HepG2 (cell line): ENCODE results near the gene TOMM40L. TPM values are rescaled to one million over a fixed set of nuclear protein-coding genes. Genes with fewer than 3 reads are reported as not detected.
A peak's percentile ranks its signal among the peaks of the same experiment; 100 is the strongest.

Experiments
- ATAC-seq: fragments of 200-7000 bp; cut with Tn5 transposase; 3 replicates; pipeline ENCODE4 v1.9.1; 2020; ENCODE audit warnings: mild to moderate bottlenecking, moderate library complexity
- BruUV-seq: library from RNA; stranded (reverse); fragments of 400-500 nt; replicated peaks from 2 replicates; lab custom pipeline; 2021; lab: Mats Ljungman, UMichigan
- CTCF ChIA-PET: fragments of 300-600 bp; formaldehyde crosslinking; extraction: SDS; loops from one replicate; lab custom pipeline; 2021; ENCODE audit warnings: low total read pairs, inconsistent platforms, low intra/inter-chr PET ratio; lab: Yijun Ruan, JAX
- POLR2A ChIA-PET: fragments of 350-600 bp; sonication (Branson Sonifier 250); formaldehyde crosslinking; loops from one replicate; lab custom pipeline; 2020; ENCODE audit warnings: antibody characterized with exemption, inconsistent platforms; lab: Yijun Ruan, JAX
- DNase-seq: peaks from one replicate; pipeline ENCODE4 v3.0.0-alpha.2; 2015; ENCODE audit warnings: low spot score
- FAIRE-seq: peaks from 3 replicates; lab custom pipeline; 2011; peaks lifted over from hg19 to GRCh38; lab: Jason Lieb, UNC
- H2AFZ ChIP-seq: one replicate; pipeline ENCODE4 v1.6.1; 2011; ENCODE audit warnings: low read length, inconsistent platforms
- H3K27ac ChIP-seq: fragments of 300-600 bp; 3 replicates; pipeline ENCODE4 v1.8.0; 2011; ENCODE audit warnings: mixed run types, mild to moderate bottlenecking, mixed read lengths, low read length, inconsistent platforms; ENCODE audit not compliant: insufficient read depth; ENCODE audit errors: extremely low read length
- H3K27me3 ChIP-seq, 2 experiments: fragments of 200-600 bp in 1 of 2; 2 replicates in 1 of 2; 3 replicates in 1 of 2; pipeline versions ENCODE4 v1.6.0 to v1.8.0; 2011; ENCODE audit warnings: low read length in 2 of 2, mild to moderate bottlenecking in 2 of 2, moderate library complexity in 2 of 2, inconsistent platforms in 1 of 2; ENCODE audit not compliant: insufficient read depth in 2 of 2, control insufficient read depth in 1 of 2
- H3K36me3 ChIP-seq, 2 experiments: fragments of 200-600 bp in 1 of 2; replicated peaks in 1 of 2; 2 replicates in 1 of 2; 3 replicates in 1 of 2; pipeline versions ENCODE4 v1.5.1 to v1.8.0; 2011; ENCODE audit warnings: low read length in 2 of 2, inconsistent platforms in 1 of 2; ENCODE audit not compliant: insufficient read depth in 2 of 2, control insufficient read depth in 1 of 2
- H3K4me1 ChIP-seq: 2 replicates; pipeline ENCODE4 v1.5.1; 2012; ENCODE audit warnings: low read length, inconsistent platforms; ENCODE audit not compliant: insufficient read depth
- H3K4me2 ChIP-seq: 2 replicates; pipeline ENCODE4 v1.6.0; 2011; ENCODE audit warnings: low read depth, low read length, inconsistent platforms
- H3K4me3 ChIP-seq, 3 experiments: fragments of 200-600 bp in 1 of 3; sonication (generic), shearing (Covaris generic) in 1 of 3; replicated peaks in 1 of 3; 2 replicates each; pipeline ENCODE4 v1.5.1; 2011 to 2016; ENCODE audit warnings: low read length in 3 of 3, inconsistent platforms in 2 of 3, low read depth in 2 of 3, mild to moderate bottlenecking in 2 of 3, control low read depth in 1 of 3, mixed read lengths in 1 of 3; ENCODE audit not compliant: insufficient read depth in 1 of 3
- H3K79me2 ChIP-seq: one replicate; pipeline ENCODE4 v1.6.1; 2011; ENCODE audit warnings: low read length, inconsistent platforms; ENCODE audit not compliant: insufficient read depth
- H3K9ac ChIP-seq: 2 replicates; pipeline ENCODE4 v1.6.0; 2011; ENCODE audit warnings: mild to moderate bottlenecking, low read depth, low read length, inconsistent platforms; ENCODE audit not compliant: insufficient read depth
- H3K9me3 ChIP-seq: 2 replicates; pipeline ENCODE4 v1.5.1; 2012; ENCODE audit warnings: mild to moderate bottlenecking, low read length
- H4K20me1 ChIP-seq: 2 replicates; pipeline ENCODE4 v1.6.0; 2011; ENCODE audit warnings: inconsistent platforms, mild to moderate bottlenecking, low read length, moderate library complexity; ENCODE audit not compliant: insufficient read depth
- ARID2 ChIP-seq: sonication (generic); formaldehyde crosslinking; IDR thresholded peaks from 2 replicates; pipeline ENCODE4 v1.8.1; 2022; ENCODE audit warnings: mild to moderate bottlenecking, missing genetic modification reagents, borderline replicate concordance
- ATF6 ChIP-seq: sonication (generic); formaldehyde crosslinking; conservative IDR thresholded peaks from 2 replicates; pipeline ENCODE4 v1.4.0; 2020; ENCODE audit warnings: missing genetic modification reagents
- GATAD1 ChIP-seq: IDR thresholded peaks from 2 replicates; pipeline ENCODE4 v1.6.1; 2016; ENCODE audit warnings: missing genetic modification reagents, missing compliant biosample characterization
- HES4 ChIP-seq: sonication (generic); formaldehyde crosslinking; IDR thresholded peaks from 2 replicates; pipeline ENCODE4 v1.9.0; 2021; ENCODE audit warnings: mild to moderate bottlenecking, missing genetic modification reagents, borderline replicate concordance
- HMGXB3 ChIP-seq: sonication (generic); formaldehyde crosslinking; IDR thresholded peaks from 2 replicates; pipeline ENCODE4 v1.4.0; 2020; ENCODE audit warnings: missing genetic modification reagents, borderline replicate concordance
- MED13 ChIP-seq: sonication (generic); formaldehyde crosslinking; IDR thresholded peaks from 2 replicates; pipeline ENCODE4 v1.5.0; 2020; ENCODE audit warnings: missing genetic modification reagents
- SAP130 ChIP-seq: IDR thresholded peaks from 2 replicates; pipeline ENCODE4 v1.6.1; 2016; ENCODE audit warnings: low read depth
- SIN3B ChIP-seq: fragments of 150-350 bp; IDR thresholded peaks from 2 replicates; pipeline ENCODE4 v1.6.1; 2014; ENCODE audit warnings: low read length
- SP2 ChIP-seq: sonication (generic); formaldehyde crosslinking; IDR thresholded peaks from 2 replicates; pipeline ENCODE4 v1.5.1; 2020; ENCODE audit warnings: mild to moderate bottlenecking, missing genetic modification reagents
- ZNF382 ChIP-seq: sonication (generic); formaldehyde crosslinking; IDR thresholded peaks from 2 replicates; pipeline ENCODE4 v1.5.0; 2020; ENCODE audit warnings: missing genetic modification reagents, mild to moderate bottlenecking, borderline replicate concordance
- ZNF607 ChIP-seq: sonication (generic); formaldehyde crosslinking; IDR thresholded peaks from 2 replicates; pipeline ENCODE4 v1.5.1; 2020; ENCODE audit warnings: missing genetic modification reagents, mild to moderate bottlenecking, borderline replicate concordance
- ZNF703 ChIP-seq: sonication (generic); formaldehyde crosslinking; IDR thresholded peaks from 2 replicates; pipeline ENCODE4 v1.5.1; 2020; ENCODE audit warnings: missing genetic modification reagents, mild to moderate bottlenecking, moderate library complexity, borderline replicate concordance
- ZZZ3 ChIP-seq: sonication (generic); formaldehyde crosslinking; IDR thresholded peaks from 2 replicates; pipeline ENCODE4 v1.4.0; 2020; ENCODE audit warnings: missing genetic modification reagents, mild to moderate bottlenecking, borderline replicate concordance
- WGBS: methylation state at CpG from one replicate; pipeline ENCODE4 v1.1.6; 2017; ENCODE audit warnings: low lambda C conversion rate; 5-methylcytosine and 5-hydroxymethylcytosine counted together
- in situ Hi-C: cut with HindIII; loops from 2 replicates; pipeline ENCODE4 v1.10.0; 2017; ENCODE audit warnings: low pct_unique_long_range_greater_than_20kb; ENCODE audit not compliant: extremely low pct_ligation_motif_present
- intact Hi-C: fragments of 100-400 bp; cut with micrococcal nuclease; formaldehyde crosslinking; loops from one replicate; pipeline ENCODE4 v1.10.0; 2022; ENCODE audit not compliant: unreplicated experiment
- polyA plus RNA-seq, 8 experiments: library from polyadenylated mRNA; depleted of rRNA in 3 of 8; stranded (reverse) in 7 of 8; unstranded in 1 of 8; fragments of >200 nt; fragmentation: Illumina TruSeq in 4 of 8; extraction: Trizol in 4 of 8; gene quantifications; 2 replicates each; pipeline versions ENCODE4 v1.2.1 to v1.2.3, GENCODE V29; 2011 to 2016; ENCODE audit warnings: low read depth in 4 of 8, missing spikeins in 1 of 8, mixed read lengths in 1 of 8; ENCODE audit not compliant: insufficient read depth in 1 of 8
- total RNA-seq, 5 experiments: library from RNA; depleted of rRNA; stranded (reverse); fragments of >200 nt; fragmentation: Illumina TruSeq; extraction: Trizol; gene quantifications; 2 replicates each; pipeline ENCODE4 v1.2.3, GENCODE V29; 2016; ENCODE audit warnings: low read depth in 1 of 5
- TF ChIP-seq, protein P1 (sequence below): sonication (generic); formaldehyde crosslinking; IDR thresholded peaks from 2 replicates; pipeline ENCODE4 v1.8.0; 2023; ENCODE audit warnings: mild to moderate bottlenecking, missing genetic modification reagents

Gene TOMM40L
- total and polyA plus RNA-seq, 2 of the 13 experiments (the other 11 are each of a cell fraction or from before 2014, with no cell fraction given): 14.1 to 26.2 TPM

- no peak within 1 kb of the TSS for H2AFZ ChIP-seq
- in situ Hi-C loops (loop anchor here (5.0 kb wide), 1 partner anchor 183 kb away; no protein-coding TSS in a partner anchor), intact Hi-C loops (loop anchor here (1.0 kb wide), 1 partner anchor 26 kb away; no protein-coding TSS in a partner anchor)
- WGBS: 26% methylated on average over 11 of the region's 11 CpGs
- BruUV-seq: no TSS peak
- H3K27ac ChIP-seq: peak within 1 kb of the TSS; percentile 0
- DNase-seq: no peak
- H3K4me2 ChIP-seq: peak within 1 kb of the TSS; percentile 98
- H3K27me3 ChIP-seq: no peaks in the 10 kb centered on the region; a peak in 1 of 5 replicates
- ChIA-PET CTCF (no interaction called here), POLR2A (interaction anchor here (1.1 to 3.5 kb wide), 12 partner anchors 18 to 201 kb away, joined by 3 to 44 read pairs (median 4); partner anchors contain the start of genes APOA2, B4GALT3, CFAP126 and PPOX)
- peaks cover 15% of the 10 kb centered on the region for H3K79me2 ChIP-seq
- peak within 1 kb of the TSS; percentile 56 for H3K9ac ChIP-seq
- H3K9me3 ChIP-seq: no peaks in the 10 kb centered on the region
- peak; percentile 28 for ATAC-seq
- no peak for FAIRE-seq
- H3K4me1 ChIP-seq: peaks cover 68% of the 10 kb centered on the region
- H3K4me3 ChIP-seq: peak within 1 kb of the TSS; percentile 54 to 85 (median 56)
- peaks cover 0 to 8% of the 10 kb centered on the region in 2 experiments; a peak in 3 of 5 replicates for H3K36me3 ChIP-seq
- H4K20me1 ChIP-seq: no peaks in the 10 kb centered on the region
- TF ChIP-seq ZZZ3: no peak
- TF ChIP-seq, protein P1, sequence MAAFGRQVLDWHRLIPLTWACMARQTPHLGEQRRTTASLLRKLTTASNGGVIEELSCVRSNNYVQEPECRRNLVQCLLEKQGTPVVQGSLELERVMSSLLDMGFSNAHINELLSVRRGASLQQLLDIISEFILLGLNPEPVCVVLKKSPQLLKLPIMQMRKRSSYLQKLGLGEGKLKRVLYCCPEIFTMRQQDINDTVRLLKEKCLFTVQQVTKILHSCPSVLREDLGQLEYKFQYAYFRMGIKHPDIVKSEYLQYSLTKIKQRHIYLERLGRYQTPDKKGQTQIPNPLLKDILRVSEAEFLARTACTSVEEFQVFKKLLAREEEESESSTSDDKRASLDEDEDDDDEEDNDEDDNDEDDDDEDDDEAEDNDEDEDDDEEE (CRISPR knock-in tag): no peak
- TF ChIP-seq HMGXB3 (CRISPR knock-in tag): no peak
- TF ChIP-seq ZNF703 (CRISPR knock-in tag): no peak
- peak; percentile 66; the same call in 1 of the 2 replicates for TF ChIP-seq SIN3B
- no peak for TF ChIP-seq ATF6 (CRISPR knock-in tag)
- no peak for TF ChIP-seq ZNF382 (CRISPR knock-in tag)
- peak; percentile 10; the same call in 1 of the 2 replicates for TF ChIP-seq SP2 (CRISPR knock-in tag)
- no peak for TF ChIP-seq ZNF607 (CRISPR knock-in tag)
- peak; percentile 35; the same call in 1 of the 2 replicates for TF ChIP-seq SAP130 (CRISPR knock-in tag)
- no peak for TF ChIP-seq MED13 (CRISPR knock-in tag)
- peak; percentile 39; the same call in 1 of the 2 replicates for TF ChIP-seq ARID2 (CRISPR knock-in tag)
- no peak for TF ChIP-seq GATAD1 (CRISPR knock-in tag)
- no peak for TF ChIP-seq HES4
Observed at GRCh38 chr1:161198897-161199431, 26.9 kb upstream of the TOMM40L start, which contains the start of gene ADAMTS4. Gene ADAMTS4, minus strand, starts transcription at chr1:161199054. Its CDS starts 427 bp downstream, at chr1:161198627.
